ENCODE results near the gene CAMK2G.

Gene CAMK2G

DNA sequence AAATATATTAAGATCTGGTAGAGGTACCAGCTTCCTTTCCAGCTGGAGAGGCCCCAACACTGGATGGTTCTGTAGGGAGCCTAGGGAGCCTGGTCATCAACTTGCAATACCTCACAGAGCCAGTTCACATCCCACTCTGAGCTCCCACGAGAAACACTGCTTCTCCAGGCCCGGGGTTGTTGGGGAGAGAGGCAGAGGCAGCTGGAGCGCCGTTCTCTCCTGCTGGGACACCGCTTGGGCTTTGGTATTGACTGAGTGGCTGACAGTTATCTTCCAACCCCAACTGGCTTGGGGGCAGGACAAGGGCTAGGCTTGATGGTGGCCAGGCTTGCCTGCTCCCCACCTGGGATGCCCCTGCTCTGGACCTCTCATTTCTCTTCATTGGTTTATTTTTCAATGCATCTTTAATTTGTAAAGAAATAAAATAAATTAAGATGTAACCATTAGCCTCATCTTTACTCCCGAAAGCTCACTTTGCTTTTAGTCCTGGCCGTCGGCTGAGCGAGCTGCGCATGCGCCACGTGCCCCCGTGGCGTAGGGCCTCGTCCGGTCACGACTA is 102.6 kb downstream of the CAMK2G start:
- peak in 1 of 2 donors; percentile 72 for DNase-seq (ENCODE audit: low read depth in 2 of 2)

DNA sequence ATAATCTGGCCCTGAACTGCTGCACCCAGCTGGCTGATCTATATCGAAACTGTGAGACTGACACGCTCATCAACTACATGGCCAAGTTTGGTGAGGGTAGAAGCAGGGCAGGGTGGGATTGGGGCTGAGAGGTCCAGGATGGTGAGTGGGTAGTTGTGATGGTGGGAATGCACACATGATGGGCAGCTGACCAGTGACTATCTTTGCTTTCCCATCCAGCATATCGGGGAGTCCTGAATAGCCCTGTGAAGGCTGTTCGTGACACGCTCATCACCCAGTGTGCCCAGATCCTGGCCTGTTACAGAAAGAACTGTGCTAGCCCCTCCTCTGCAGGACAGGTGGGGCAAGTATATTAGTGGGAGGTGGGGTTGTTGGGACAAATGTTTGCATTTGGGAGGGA is 105.0 kb downstream of the CAMK2G start:
- no peak for DNase-seq (ENCODE audit: low read depth in 2 of 2)

DNA sequence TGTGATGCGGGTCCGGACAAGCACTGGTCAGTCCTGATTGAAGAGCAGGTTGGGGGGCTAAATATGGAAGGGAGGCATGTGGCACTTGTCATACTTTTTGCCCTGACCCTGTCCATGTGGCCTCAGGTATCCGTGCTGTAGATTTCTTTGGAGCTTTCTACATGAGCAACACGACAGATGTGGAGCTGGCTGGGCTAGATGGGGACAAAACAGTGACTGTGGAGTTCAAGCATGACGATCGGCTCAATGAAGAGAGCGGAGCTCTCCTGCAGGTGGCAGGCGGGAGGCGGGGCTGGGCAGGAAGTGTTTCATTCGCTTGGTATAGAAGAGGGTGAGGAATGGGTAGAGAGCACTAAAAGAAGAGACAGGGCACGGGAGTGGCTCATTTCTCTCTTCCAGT is 105.5 kb downstream of the CAMK2G start:
- peak in 1 of 2 donors; percentile 18 for DNase-seq (ENCODE audit: low read depth in 2 of 2)

DNA sequence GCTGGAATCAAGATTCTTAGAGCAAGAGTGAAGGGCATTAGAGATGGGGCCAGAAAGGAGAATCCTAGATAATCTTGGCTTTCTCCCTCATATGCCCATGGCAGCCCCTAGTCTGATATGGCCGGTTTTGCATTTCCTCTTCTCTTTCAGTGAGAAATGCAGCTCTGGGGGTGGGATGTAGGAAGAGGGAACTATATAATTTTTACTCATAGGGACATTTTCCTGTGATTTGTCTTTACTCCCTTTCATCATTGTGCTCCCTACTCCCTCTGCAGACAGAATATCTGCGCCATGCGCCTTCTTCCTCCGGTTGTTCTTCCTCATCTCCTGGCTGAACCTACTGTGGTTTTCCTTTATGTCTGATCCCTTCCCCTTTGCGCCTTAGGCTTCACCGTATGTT is 109.3 kb downstream of the CAMK2G start:
- no peak for DNase-seq (ENCODE audit: low read depth in 2 of 2)

DNA sequence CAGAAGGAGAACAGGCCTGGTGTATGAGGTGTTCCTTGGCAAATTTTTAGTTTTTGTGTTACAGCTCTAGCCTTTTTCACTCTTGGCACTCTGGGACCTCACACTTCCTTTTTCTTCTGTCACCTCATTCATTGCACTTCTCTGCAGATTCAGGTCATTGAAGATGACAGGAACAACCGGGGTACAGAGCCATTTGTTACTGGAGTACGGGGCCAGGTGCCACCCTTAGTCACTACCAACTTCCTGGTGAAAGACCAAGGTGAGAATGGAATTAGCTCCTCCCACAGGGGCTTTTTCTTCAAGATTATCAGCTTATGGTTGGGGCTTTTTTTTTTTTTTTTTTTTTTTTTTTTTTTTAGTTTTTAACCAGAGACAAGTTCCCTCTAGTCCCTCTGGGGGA is 111.0 kb downstream of the CAMK2G start:
- DNase-seq (ENCODE audit: low read depth in 2 of 2): no peak

DNA sequence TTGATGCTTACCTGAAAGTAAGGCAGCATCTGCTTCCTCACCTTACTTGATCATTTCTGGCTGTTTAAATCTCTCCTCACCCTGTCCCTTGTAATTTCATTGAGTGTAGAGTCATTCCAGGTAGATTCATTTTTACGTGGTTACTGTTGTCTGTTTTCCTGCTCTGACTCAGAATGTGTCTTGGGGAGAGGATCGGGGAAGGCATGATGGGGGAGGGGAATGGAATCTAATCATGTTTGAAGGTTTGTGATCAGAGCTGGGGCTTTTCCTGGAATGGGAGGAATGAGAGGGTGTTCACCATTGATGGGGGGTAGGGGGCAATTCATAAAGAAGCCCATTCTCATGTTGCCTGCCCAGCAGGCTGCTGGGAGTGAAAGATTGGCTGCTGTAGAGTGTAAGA is 111.4 kb downstream of the CAMK2G start:
- no peak for DNase-seq (ENCODE audit: low read depth in 2 of 2)
